K562 (cell line): ENCODE results near the gene GAL3ST3.

Experiments used
- PPARD ChIP-seq: fragments of 250-450 bp; sonication (Bioruptor Pico); IDR thresholded peaks from 2 replicates; pipeline ENCODE4 v1.8.0; 2022; ENCODE audit warnings: inconsistent platforms, mild to moderate bottlenecking, moderate library complexity
- TF ChIP-seq, protein P1 (sequence below), 3 experiments: IDR thresholded peaks in 2 of 3; conservative IDR thresholded peaks in 1 of 3; 2 replicates each; pipeline ENCODE4 v1.5.1; 2011 to 2012; ENCODE audit warnings: low read length in 3 of 3, mild to moderate bottlenecking in 3 of 3, control low read depth in 2 of 3, improper control_type of control experiment in 1 of 3, inconsistent platforms in 1 of 3, low read depth in 1 of 3, mixed read lengths in 1 of 3, moderate library complexity in 1 of 3; ENCODE audit not compliant: insufficient read depth in 2 of 3
- TF ChIP-seq, protein P2 (sequence below): sonication (generic); formaldehyde crosslinking; IDR thresholded peaks from 2 replicates; pipeline ENCODE4 v1.8.0; 2022; ENCODE audit warnings: mild to moderate bottlenecking, missing genetic modification reagents

DNA sequence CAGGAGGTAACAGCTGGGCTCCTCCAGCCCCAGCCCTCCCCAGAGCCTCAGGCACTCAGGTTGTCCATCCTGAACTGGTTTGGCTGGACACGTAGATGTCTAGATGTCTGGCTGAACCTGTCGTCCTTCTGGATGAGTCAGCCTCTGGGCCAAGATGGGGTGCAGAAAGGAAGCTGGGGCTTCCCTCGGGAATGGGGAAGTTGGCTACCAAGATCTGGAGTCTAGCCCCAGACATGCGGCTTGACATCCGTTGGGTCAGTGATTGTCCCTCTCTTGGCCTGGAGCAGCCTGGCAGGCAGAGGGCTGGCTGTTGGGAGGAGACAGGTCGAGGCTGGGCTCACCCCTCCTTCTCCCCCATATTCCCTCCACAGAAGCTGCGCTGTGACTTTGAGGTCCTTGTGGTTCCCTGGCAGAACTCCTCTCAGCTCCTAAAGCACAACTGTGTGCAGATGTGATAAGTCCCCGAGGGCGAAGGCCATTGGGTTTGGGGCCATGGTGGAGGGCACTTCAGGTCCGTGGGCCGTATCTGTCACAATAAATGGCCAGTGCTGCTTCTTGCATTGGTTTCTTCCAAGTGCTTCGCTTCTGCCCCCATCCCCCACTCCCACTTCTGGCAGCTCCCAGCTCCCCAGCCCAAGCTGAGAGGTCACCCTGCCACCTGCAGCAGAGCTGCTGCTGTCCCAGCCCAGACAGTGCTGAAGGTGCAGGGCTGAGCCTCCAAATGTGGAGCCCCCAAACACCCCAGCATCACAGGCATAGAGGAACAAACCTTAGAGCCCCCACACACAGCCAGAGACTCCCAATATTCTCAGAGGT is 35.8 kb downstream of the GAL3ST3 start:
- TF ChIP-seq PPARD (CRISPR knock-in tag), result no peak
- TF ChIP-seq, protein P1, sequence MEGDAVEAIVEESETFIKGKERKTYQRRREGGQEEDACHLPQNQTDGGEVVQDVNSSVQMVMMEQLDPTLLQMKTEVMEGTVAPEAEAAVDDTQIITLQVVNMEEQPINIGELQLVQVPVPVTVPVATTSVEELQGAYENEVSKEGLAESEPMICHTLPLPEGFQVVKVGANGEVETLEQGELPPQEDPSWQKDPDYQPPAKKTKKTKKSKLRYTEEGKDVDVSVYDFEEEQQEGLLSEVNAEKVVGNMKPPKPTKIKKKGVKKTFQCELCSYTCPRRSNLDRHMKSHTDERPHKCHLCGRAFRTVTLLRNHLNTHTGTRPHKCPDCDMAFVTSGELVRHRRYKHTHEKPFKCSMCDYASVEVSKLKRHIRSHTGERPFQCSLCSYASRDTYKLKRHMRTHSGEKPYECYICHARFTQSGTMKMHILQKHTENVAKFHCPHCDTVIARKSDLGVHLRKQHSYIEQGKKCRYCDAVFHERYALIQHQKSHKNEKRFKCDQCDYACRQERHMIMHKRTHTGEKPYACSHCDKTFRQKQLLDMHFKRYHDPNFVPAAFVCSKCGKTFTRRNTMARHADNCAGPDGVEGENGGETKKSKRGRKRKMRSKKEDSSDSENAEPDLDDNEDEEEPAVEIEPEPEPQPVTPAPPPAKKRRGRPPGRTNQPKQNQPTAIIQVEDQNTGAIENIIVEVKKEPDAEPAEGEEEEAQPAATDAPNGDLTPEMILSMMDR (IDR thresholded peaks at IDR 0.05 in 2 of 3, conservative IDR thresholded peaks at IDR 0.05 in 1 of 3; ENCODE audit: insufficient read depth in 2 of 3, low read depth in 1 of 3, low read length in 3 of 3), result no peak
- TF ChIP-seq, protein P2, sequence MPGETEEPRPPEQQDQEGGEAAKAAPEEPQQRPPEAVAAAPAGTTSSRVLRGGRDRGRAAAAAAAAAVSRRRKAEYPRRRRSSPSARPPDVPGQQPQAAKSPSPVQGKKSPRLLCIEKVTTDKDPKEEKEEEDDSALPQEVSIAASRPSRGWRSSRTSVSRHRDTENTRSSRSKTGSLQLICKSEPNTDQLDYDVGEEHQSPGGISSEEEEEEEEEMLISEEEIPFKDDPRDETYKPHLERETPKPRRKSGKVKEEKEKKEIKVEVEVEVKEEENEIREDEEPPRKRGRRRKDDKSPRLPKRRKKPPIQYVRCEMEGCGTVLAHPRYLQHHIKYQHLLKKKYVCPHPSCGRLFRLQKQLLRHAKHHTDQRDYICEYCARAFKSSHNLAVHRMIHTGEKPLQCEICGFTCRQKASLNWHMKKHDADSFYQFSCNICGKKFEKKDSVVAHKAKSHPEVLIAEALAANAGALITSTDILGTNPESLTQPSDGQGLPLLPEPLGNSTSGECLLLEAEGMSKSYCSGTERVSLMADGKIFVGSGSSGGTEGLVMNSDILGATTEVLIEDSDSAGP (CRISPR knock-in tag), result no peak
